Measurements from ENCODE around the gene PITPNC1. TPM values are rescaled to one million over a fixed set of nuclear protein-coding genes. Genes with fewer than 3 reads are reported as not detected.
A peak's percentile ranks its signal among the peaks of the same experiment; 100 is the strongest.

Gene PITPNC1
- 91.4 TPM for total RNA-seq

GRCh38 chr17:67376737-67377487 is at the start of gene PITPNC1:
TSS of gene PITPNC1 (plus strand) at chr17:67377281.

GRCh38 chr17:67366193-67367157 is 10.6 kb upstream of the PITPNC1 start, which contains the start of gene PSMD12:
TSS of gene PSMD12 (minus strand) at chr17:67366577. CDS start at chr17:67366519, 58 bp downstream.

GRCh38 chr17:67717624-67718324 is 340.7 kb downstream of the PITPNC1 start, which contains the start of gene NOL11:
TSS of gene NOL11 (plus strand) at chr17:67717936. CDS start at chr17:67717948, 12 bp downstream.

Small RNAs within 50 kb of the gene (small RNA-seq; reads per million reads assigned to genes)
- gene MIR548AA2 (ENCODE audit: low replicate concordance) (not detected), gene MIR548D2 (ENCODE audit: low replicate concordance) (not detected), gene RF00019 (ENCODE audit: low replicate concordance) (not detected), gene RN7SL756P (ENCODE audit: low replicate concordance) (not detected), gene SNORA38B (ENCODE audit: low replicate concordance) (2.1 reads per million, percentile 80 among the genes with 10 or more reads in this experiment)

Other genes starting within 250 kb of the PITPNC1 start
- gene HELZ, start 132.1 kb upstream of the PITPNC1 start, total RNA-seq: 131 TPM
- 41.3 TPM for gene PSMD12, start 10.7 kb upstream of the PITPNC1 start, total RNA-seq

Data from parietal lobe (tissue), 2 donors.